Tibial nerve (tissue), 4 donors: ENCODE data around the gene RILPL1. TPM values are rescaled to one million over a fixed set of nuclear protein-coding genes. Genes with fewer than 3 reads are reported as not detected.

ENCODE experiments used
- DNase-seq, 2 donors: peaks; one replicate each; pipeline ENCODE4 v3.0.0-alpha.2; 2019; ENCODE audit warnings: low spot score in 2 of 2
- H3K27ac ChIP-seq, 4 donors: fragments of 200-600 bp; sonication (generic) in 3 of 4; one replicate each; pipeline ENCODE4 v1.5.1; 2017 to 2019; ENCODE audit warnings: mild to moderate bottlenecking in 1 of 4
- H3K27me3 ChIP-seq, 2 donors: fragments of 200-600 bp; sonication (generic) in 1 of 2; one replicate each; pipeline versions ENCODE4 v1.5.1 to v1.6.0; 2017 to 2019
- H3K36me3 ChIP-seq, 3 donors: fragments of 200-600 bp; sonication (generic); one replicate each; pipeline ENCODE4 v1.5.1; 2018 to 2019
- H3K4me1 ChIP-seq, 4 donors: fragments of 200-600 bp; sonication (generic) in 3 of 4; one replicate each; pipeline ENCODE4 v1.5.1; 2017 to 2019
- H3K4me3 ChIP-seq, 4 donors: fragments of 200-600 bp; sonication (generic) in 3 of 4; one replicate each; pipeline ENCODE4 v1.5.1; 2017 to 2019; ENCODE audit warnings: mild to moderate bottlenecking in 1 of 4, moderate library complexity in 1 of 4
- H3K9me3 ChIP-seq, 4 donors: fragments of 200-600 bp; sonication (generic) in 3 of 4; one replicate each; pipeline ENCODE4 v1.5.1; 2017 to 2019
- EP300 ChIP-seq, 2 donors: sonication (generic); formaldehyde crosslinking; IDR thresholded peaks; one replicate each; pipeline ENCODE4 v1.6.1; 2017; ENCODE audit warnings: antibody characterized with exemption in 2 of 2, mild to moderate bottlenecking in 1 of 2
- POLR2A ChIP-seq, 2 donors: fragments of 450-650 bp; IDR thresholded peaks; one replicate each; pipeline ENCODE4 v1.6.1; 2017; ENCODE audit warnings: antibody characterized with exemption in 2 of 2, mild to moderate bottlenecking in 2 of 2, moderate library complexity in 2 of 2
- WGBS, 2 donors: methylation state at CpG; one replicate each; pipeline ENCODE4 v1.1.5; 2018; 5-methylcytosine and 5-hydroxymethylcytosine counted together
- total RNA-seq, 4 donors: library from RNA; depleted of rRNA; stranded (reverse); fragments of >200 nt; gene quantifications; one replicate each; pipeline ENCODE4 v1.1.0, GENCODE V29; 2016
- TF ChIP-seq, protein P1 (sequence below), 5 experiments: fragments of 200-600 bp in 3 of 5; fragments of 450-650 bp in 2 of 5; sonication (generic) in 3 of 5; IDR thresholded peaks; one replicate each; pipeline ENCODE4 v1.5.1; 2016 to 2019; ENCODE audit warnings: antibody characterized with exemption in 5 of 5, mild to moderate bottlenecking in 3 of 5, moderate library complexity in 2 of 5

The RILPL1 gene
- total RNA-seq, 4 donors from 2014 or later = 11.8 to 24.3 (median 16.0) TPM

DNA sequence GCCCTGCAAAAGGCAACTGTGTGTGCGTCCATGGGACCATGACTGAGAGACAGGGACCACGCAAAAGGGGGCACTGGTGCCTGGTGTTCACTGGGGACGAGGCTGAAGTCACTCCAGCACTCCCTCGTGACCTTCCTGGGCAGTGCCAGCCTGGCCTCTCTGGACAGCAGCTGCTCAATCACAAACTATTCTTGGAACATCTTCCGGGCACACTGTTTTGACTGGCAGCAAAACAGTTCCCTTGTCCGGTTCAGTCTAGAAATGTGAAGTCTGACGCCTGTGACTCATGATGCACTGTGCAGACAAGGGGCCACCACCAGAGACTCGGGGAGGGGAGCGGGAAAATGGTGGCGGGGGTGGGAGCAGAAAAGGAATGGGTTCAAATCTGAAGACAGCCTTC lies 54.8 kb downstream of the RILPL1 start:
- Histone ChIP-seq H3K9me3 (no peaks in the 10 kb centered on the region), H3K4me3 (no peak overlapping the region), H3K27me3 (no peaks in the 10 kb centered on the region), H3K36me3 (peaks cover 0 to 33% (median 0%) of the 10 kb centered on the region in 3 donors), H3K27ac (peak overlapping the region; percentile 64 to 94 (median 88)), H3K4me1 (peaks cover 0 to 27% (median 2%) of the 10 kb centered on the region in 4 donors)
- TF ChIP-seq EP300 (IDR thresholded peaks at IDR 0.05) (peak in 1 of 2 donors; percentile 42), POLR2A (IDR thresholded peaks at IDR 0.05) (no peak)
- WGBS, 2 donors = 54 to 55% methylated on average over 10 of the region's 10 CpGs
- no peak for DNase-seq

- TF ChIP-seq, protein P1, sequence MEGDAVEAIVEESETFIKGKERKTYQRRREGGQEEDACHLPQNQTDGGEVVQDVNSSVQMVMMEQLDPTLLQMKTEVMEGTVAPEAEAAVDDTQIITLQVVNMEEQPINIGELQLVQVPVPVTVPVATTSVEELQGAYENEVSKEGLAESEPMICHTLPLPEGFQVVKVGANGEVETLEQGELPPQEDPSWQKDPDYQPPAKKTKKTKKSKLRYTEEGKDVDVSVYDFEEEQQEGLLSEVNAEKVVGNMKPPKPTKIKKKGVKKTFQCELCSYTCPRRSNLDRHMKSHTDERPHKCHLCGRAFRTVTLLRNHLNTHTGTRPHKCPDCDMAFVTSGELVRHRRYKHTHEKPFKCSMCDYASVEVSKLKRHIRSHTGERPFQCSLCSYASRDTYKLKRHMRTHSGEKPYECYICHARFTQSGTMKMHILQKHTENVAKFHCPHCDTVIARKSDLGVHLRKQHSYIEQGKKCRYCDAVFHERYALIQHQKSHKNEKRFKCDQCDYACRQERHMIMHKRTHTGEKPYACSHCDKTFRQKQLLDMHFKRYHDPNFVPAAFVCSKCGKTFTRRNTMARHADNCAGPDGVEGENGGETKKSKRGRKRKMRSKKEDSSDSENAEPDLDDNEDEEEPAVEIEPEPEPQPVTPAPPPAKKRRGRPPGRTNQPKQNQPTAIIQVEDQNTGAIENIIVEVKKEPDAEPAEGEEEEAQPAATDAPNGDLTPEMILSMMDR (IDR thresholded peaks at IDR 0.05) = no peak
- no peak for TF ChIP-seq POLR2A (IDR thresholded peaks at IDR 0.05)
- no peak for TF ChIP-seq EP300 (IDR thresholded peaks at IDR 0.05)
- H3K4me3 ChIP-seq = no peak overlapping the region
- no peaks in the 10 kb centered on the region for H3K9me3 ChIP-seq
- H3K4me1 ChIP-seq = peaks cover 0 to 27% (median 2%) of the 10 kb centered on the region in 4 donors
- peak overlapping the region; percentile 64 to 94 (median 88) for H3K27ac ChIP-seq
- DNase-seq = no peak
- 81 to 96% methylated on average over 11 of the region's 11 CpGs for WGBS, 2 donors
- no peaks in the 10 kb centered on the region for H3K27me3 ChIP-seq
- peaks cover 0 to 38% (median 0%) of the 10 kb centered on the region in 3 donors for H3K36me3 ChIP-seq
Measured at GRCh38 chr12:123478069-123478468, 55.5 kb downstream of the RILPL1 start.

DNA sequence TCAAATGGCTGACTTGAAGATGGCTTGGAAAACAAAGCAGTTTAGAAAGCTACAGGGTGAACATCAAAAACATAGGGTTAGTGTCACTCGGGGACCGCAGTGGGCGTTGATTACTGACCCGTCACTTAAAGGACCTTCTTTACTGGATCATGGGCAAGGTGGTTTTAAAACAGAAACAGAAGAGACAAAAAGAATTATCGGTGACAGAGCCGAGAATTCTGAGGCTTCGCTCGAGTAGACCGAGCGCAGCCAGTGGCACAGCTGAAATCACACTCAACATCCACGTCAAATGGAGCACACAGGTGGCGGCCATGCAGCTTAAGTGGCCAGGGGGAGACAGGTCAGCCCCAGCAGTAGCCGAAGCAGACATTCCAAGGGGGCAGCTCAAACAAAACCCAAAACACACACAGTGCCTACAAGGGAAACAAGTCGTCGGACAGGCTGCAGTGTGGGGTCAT lies 58.2 kb downstream of the RILPL1 start:
- DNase-seq = no peak
- Histone ChIP-seq H3K36me3 (peaks cover 0 to 66% (median 0%) of the 10 kb centered on the region in 3 donors), H3K27me3 (no peaks in the 10 kb centered on the region), H3K4me3 (no peak overlapping the region), H3K27ac (no peak overlapping the region), H3K9me3 (no peaks in the 10 kb centered on the region), H3K4me1 (peaks cover 0 to 19% (median 2%) of the 10 kb centered on the region in 4 donors)
- WGBS, 2 donors = 80 to 81% methylated on average over 15 of the region's 15 CpGs
- TF ChIP-seq POLR2A (IDR thresholded peaks at IDR 0.05) = no peak
- TF ChIP-seq EP300 (IDR thresholded peaks at IDR 0.05) = no peak
- TF ChIP-seq, protein P1 (IDR thresholded peaks at IDR 0.05) = no peak

GRCh38 chr12:123474485-123475245 lies 58.9 kb downstream of the RILPL1 start:
- Histone ChIP-seq H3K36me3 (peaks cover 0 to 72% (median 0%) of the 10 kb centered on the region in 3 donors), H3K4me1 (peaks cover 0 to 13% (median 2%) of the 10 kb centered on the region in 4 donors), H3K9me3 (no peaks in the 10 kb centered on the region), H3K27ac (no peak overlapping the region), H3K4me3 (no peak overlapping the region), H3K27me3 (no peaks in the 10 kb centered on the region)
- 84 to 87% methylated on average over 13 of the region's 13 CpGs for WGBS, 2 donors
- no peak for DNase-seq
- TF ChIP-seq, protein P1 (IDR thresholded peaks at IDR 0.05) = no peak
- TF ChIP-seq POLR2A (IDR thresholded peaks at IDR 0.05) = no peak
- no peak for TF ChIP-seq EP300 (IDR thresholded peaks at IDR 0.05)

GRCh38 chr12:123472438-123472849 lies 61.1 kb downstream of the RILPL1 start:
- Histone ChIP-seq H3K9me3 (no peaks in the 10 kb centered on the region), H3K36me3 (peaks cover 0 to 78% (median 0%) of the 10 kb centered on the region in 3 donors), H3K4me1 (peaks cover 0 to 5% (median 0%) of the 10 kb centered on the region in 4 donors), H3K4me3 (no peak overlapping the region), H3K27me3 (no peaks in the 10 kb centered on the region), H3K27ac (no peak overlapping the region)
- TF ChIP-seq EP300 (IDR thresholded peaks at IDR 0.05) = no peak
- TF ChIP-seq, protein P1 (IDR thresholded peaks at IDR 0.05) = no peak
- TF ChIP-seq POLR2A (IDR thresholded peaks at IDR 0.05) = no peak
- DNase-seq = no peak
- 85 to 86% methylated on average over 12 of the region's 12 CpGs for WGBS, 2 donors
